Smooth muscle cell (in vitro differentiated cells): ENCODE data around the gene C17orf107. TPM values are rescaled to one million over a fixed set of nuclear protein-coding genes. Genes with fewer than 3 reads are reported as not detected.
A peak's percentile ranks its signal among the peaks of the same experiment; 100 is the strongest.

Experiments used
- DNase-seq: peaks from one replicate; lab custom pipeline; 2025; ENCODE audit not compliant: unreplicated experiment; lab: John Stamatoyannopoulos, UW
- H2AFZ ChIP-seq: fragments of 200-600 bp; sonication (generic); 2 replicates; pipeline ENCODE4 v1.6.0; 2016; ENCODE audit warnings: antibody characterized with exemption, low read depth, mild to moderate bottlenecking
- H3F3A ChIP-seq: fragments of 200-600 bp; sonication (generic); 2 replicates; pipeline ENCODE4 v1.6.0; 2017; ENCODE audit warnings: antibody characterized with exemption, low read depth
- H3K27ac ChIP-seq: fragments of 200-600 bp; sonication (generic); 2 replicates; pipeline ENCODE4 v1.5.1; 2016; ENCODE audit warnings: low read depth, mild to moderate bottlenecking
- H3K27me3 ChIP-seq: fragments of 200-600 bp; sonication (generic); 2 replicates; pipeline ENCODE4 v1.6.1; 2016; ENCODE audit warnings: low read depth, mild to moderate bottlenecking
- H3K36me3 ChIP-seq: fragments of 200-600 bp; sonication (generic); 2 replicates; pipeline ENCODE4 v1.5.1; 2016; ENCODE audit warnings: low read depth
- H3K4me1 ChIP-seq: fragments of 200-600 bp; sonication (generic); 2 replicates; pipeline ENCODE4 v1.5.1; 2016; ENCODE audit warnings: low read depth
- H3K4me2 ChIP-seq: fragments of 200-600 bp; sonication (generic); 2 replicates; pipeline ENCODE4 v1.6.0; 2016; ENCODE audit warnings: mild to moderate bottlenecking
- H3K4me3 ChIP-seq: fragments of 200-600 bp; sonication (generic); 2 replicates; pipeline ENCODE4 v1.5.1; 2016; ENCODE audit warnings: mild to moderate bottlenecking
- H3K79me2 ChIP-seq: fragments of 200-600 bp; sonication (generic); 2 replicates; pipeline ENCODE4 v1.6.0; 2016; ENCODE audit warnings: low read depth, mild to moderate bottlenecking
- H3K9ac ChIP-seq: fragments of 200-600 bp; sonication (generic); 2 replicates; pipeline ENCODE4 v1.6.0; 2016; ENCODE audit warnings: low read depth
- H3K9me3 ChIP-seq: fragments of 200-600 bp; sonication (generic); replicated peaks from 2 replicates; pipeline ENCODE4 v1.5.1; 2016; ENCODE audit warnings: low read depth
- H4K20me1 ChIP-seq: fragments of 200-600 bp; sonication (generic); 2 replicates; pipeline ENCODE4 v1.6.0; 2016; ENCODE audit warnings: low read depth
- CTCF ChIP-seq: fragments of 200-600 bp; sonication (generic); IDR thresholded peaks from 2 replicates; pipeline ENCODE4 v1.5.1; 2017; ENCODE audit warnings: borderline replicate concordance, mild to moderate bottlenecking, antibody characterized with exemption; ENCODE audit not compliant: insufficient read depth, poor library complexity, severe bottlenecking
- WGBS: methylation state at CpG from one replicate; pipeline ENCODE4 v1.1.7; 2016; ENCODE audit warnings: low lambda C conversion rate; 5-methylcytosine and 5-hydroxymethylcytosine counted together
- polyA plus RNA-seq: library from polyadenylated mRNA; unstranded; fragments of >200 nt; fragmentation: Nextera tagmentation; extraction: Ambion mirVana; gene quantifications from 2 replicates; pipeline ENCODE4 v1.2.1, GENCODE V29; 2016
- total RNA-seq: library from RNA; depleted of rRNA; stranded (reverse); fragments of >200 nt; gene quantifications from 2 replicates; pipeline ENCODE4 v1.2.3, GENCODE V29; 2014

C17orf107 gene
- total and polyA plus RNA-seq, 2 experiments from 2014 or later = 5.0 to 10.7 TPM

- Histone ChIP-seq H3K9me3 (no peaks in the 10 kb centered on the region), H4K20me1 (peaks cover 40% of the 10 kb centered on the region), H3K9ac (peak overlapping the region; percentile 94), H3K27ac (peak overlapping the region; percentile 96), H3F3A (peaks cover 42% of the 10 kb centered on the region), H3K4me2 (peak overlapping the region; percentile 90), H3K27me3 (no peaks in the 10 kb centered on the region), H3K36me3 (no peaks in the 10 kb centered on the region), H3K4me1 (peaks cover 23% of the 10 kb centered on the region), H2AFZ (no peak overlapping the region), H3K4me3 (no peak overlapping the region), H3K79me2 (peaks cover 67% of the 10 kb centered on the region)
- 62% methylated on average over 7 of the region's 7 CpGs for WGBS
- DNase-seq = peak; percentile 22
- no peak for TF ChIP-seq CTCF
Measured at GRCh38 chr17:4945176-4945943, 46.0 kb downstream of the C17orf107 start.

- WGBS = 63% methylated on average over 4 of the region's 4 CpGs
- DNase-seq = no peak
- Histone ChIP-seq H3K9me3 (no peaks in the 10 kb centered on the region), H2AFZ (no peak overlapping the region), H3K36me3 (no peaks in the 10 kb centered on the region), H3K4me1 (peaks cover 28% of the 10 kb centered on the region), H3K27ac (peak overlapping the region; percentile 96), H3K4me3 (peak overlapping the region; percentile 96), H4K20me1 (peaks cover 40% of the 10 kb centered on the region), H3K4me2 (peak overlapping the region; percentile 90), H3K27me3 (no peaks in the 10 kb centered on the region), H3F3A (peaks cover 42% of the 10 kb centered on the region), H3K79me2 (peaks cover 65% of the 10 kb centered on the region), H3K9ac (peak overlapping the region; percentile 94)
- TF ChIP-seq CTCF = no peak
Measured at GRCh38 chr17:4945944-4946280, 46.6 kb downstream of the C17orf107 start.

GRCh38 chr17:4946312-4946976 lies 47.1 kb downstream of the C17orf107 start:
- H3K9me3 ChIP-seq = no peaks in the 10 kb centered on the region
- no peak overlapping the region for H2AFZ ChIP-seq
- H4K20me1 ChIP-seq = peaks cover 40% of the 10 kb centered on the region
- peak overlapping the region; percentile 90 for H3K4me2 ChIP-seq
- H3K9ac ChIP-seq = peak overlapping the region; percentile 94
- no peak for DNase-seq
- H3F3A ChIP-seq = peaks cover 45% of the 10 kb centered on the region
- 57% methylated on average over 16 of the region's 16 CpGs for WGBS
- peak overlapping the region; percentile 96 for H3K27ac ChIP-seq
- H3K36me3 ChIP-seq = no peaks in the 10 kb centered on the region
- no peak for TF ChIP-seq CTCF
- peak overlapping the region; percentile 96 for H3K4me3 ChIP-seq
- peaks cover 28% of the 10 kb centered on the region for H3K4me1 ChIP-seq
- peaks cover 60% of the 10 kb centered on the region for H3K79me2 ChIP-seq
- no peaks in the 10 kb centered on the region for H3K27me3 ChIP-seq
